ENCODE results near the gene SMIM24.

GRCh38 chr19:3506384-3507340, 26.3 kb upstream of the SMIM24 start:
- TF ChIP-seq CTCF (IDR thresholded peaks at IDR 0.05) (no peak), ZFX (IDR thresholded peaks at IDR 0.05; ENCODE audit: borderline replicate concordance) (no peak)
